ENCODE data around the gene JAK1.

The JAK1 gene

GRCh38 chr1:64857347-64857746 is 109.0 kb downstream of the JAK1 start:
- no peak for DNase-seq

GRCh38 chr1:64856553-64856952 is 109.8 kb downstream of the JAK1 start:
- DNase-seq: no peak

- DNase-seq: no peak
Observed at GRCh38 chr1:64855557-64855956, 110.8 kb downstream of the JAK1 start.

- no peak for DNase-seq
Observed at GRCh38 chr1:64854674-64855073, 111.7 kb downstream of the JAK1 start.

- DNase-seq: no peak
Observed at GRCh38 chr1:64851664-64852063, 114.7 kb downstream of the JAK1 start.

GRCh38 chr1:64850846-64851245 is 115.5 kb downstream of the JAK1 start:
- DNase-seq: no peak

- no peak for DNase-seq
Observed at GRCh38 chr1:64849942-64850341, 116.4 kb downstream of the JAK1 start.

GRCh38 chr1:64848803-64849202 is 117.5 kb downstream of the JAK1 start:
- no peak for DNase-seq

GRCh38 chr1:64848136-64848535 is 118.2 kb downstream of the JAK1 start:
- no peak for DNase-seq

- DNase-seq: no peak
Observed at GRCh38 chr1:64847666-64848065, 118.7 kb downstream of the JAK1 start.

GRCh38 chr1:64846573-64847430 is 119.5 kb downstream of the JAK1 start:
- no peak for DNase-seq

- DNase-seq: no peak
Observed at GRCh38 chr1:64845831-64846425, 120.4 kb downstream of the JAK1 start.

- DNase-seq: no peak
Observed at GRCh38 chr1:64844609-64845008, 121.7 kb downstream of the JAK1 start.

- no peak for DNase-seq
Observed at GRCh38 chr1:64844175-64844574, 122.2 kb downstream of the JAK1 start.

GRCh38 chr1:64843675-64844074 is 122.7 kb downstream of the JAK1 start:
- DNase-seq: no peak

- no peak for DNase-seq
Observed at GRCh38 chr1:64842224-64842623, 124.1 kb downstream of the JAK1 start.

- no peak for DNase-seq
Observed at GRCh38 chr1:64841330-64842065, 124.9 kb downstream of the JAK1 start.

GRCh38 chr1:64839732-64840405 is 126.5 kb downstream of the JAK1 start:
- DNase-seq: no peak

- DNase-seq: no peak
Observed at GRCh38 chr1:64839261-64839660, 127.1 kb downstream of the JAK1 start.

- DNase-seq: no peak
Observed at GRCh38 chr1:64838486-64838885, 127.9 kb downstream of the JAK1 start.

GRCh38 chr1:64836802-64837201 is 129.5 kb downstream of the JAK1 start:
- no peak for DNase-seq

- DNase-seq: no peak
Observed at GRCh38 chr1:64834734-64835133, 131.6 kb downstream of the JAK1 start.

GRCh38 chr1:64830030-64830651 is 136.2 kb downstream of the JAK1 start:
- no peak for DNase-seq
